ENCODE measurements around the gene TSC22D2. TPM values are rescaled to one million over a fixed set of nuclear protein-coding genes. Genes with fewer than 3 reads are reported as not detected.

Gene TSC22D2
- total and polyA plus RNA-seq, 2 donors (not counting 3 experiments of a cell fraction or from before 2014, with no cell fraction given), result 7.6 to 43.9 TPM

DNA sequence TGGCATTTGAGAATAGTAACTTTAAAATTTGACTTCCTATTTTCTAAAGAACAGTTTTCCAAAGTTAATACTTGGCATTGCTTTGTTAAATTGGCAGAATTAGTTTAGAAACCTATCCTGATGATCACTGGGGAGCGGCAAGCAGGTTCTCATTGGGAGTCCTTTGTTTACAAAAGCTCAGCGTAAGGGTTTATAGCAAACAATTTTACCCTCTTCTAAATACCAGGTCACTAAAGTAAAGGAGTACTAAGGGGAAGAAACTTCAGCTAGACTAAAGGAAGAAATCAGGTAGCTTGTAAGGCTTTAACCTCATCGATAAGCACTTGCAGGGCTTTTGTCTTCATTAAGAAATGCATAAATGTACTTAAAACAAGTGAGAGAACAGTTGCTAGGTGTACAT lies 18.2 kb downstream of the TSC22D2 start:
- FAIRE-seq (no peak), DNase-seq (ENCODE audit: low read depth, low spot score) (no peak)
- Histone ChIP-seq H3K9ac (replicated peaks; ENCODE audit: extremely low read depth, insufficient read depth, low read length) (no peak overlapping the region), H3K9me1 (replicated peaks; ENCODE audit: control insufficient read depth, extremely low read depth, insufficient read depth, low read length) (no peaks in the 10 kb centered on the region), H3K9me3 (replicated peaks; ENCODE audit: control insufficient read depth, insufficient read depth, low read length) (no peaks in the 10 kb centered on the region), H3K36me3 (ENCODE audit: control insufficient read depth in 2 of 2, extremely low read depth in 1 of 2, insufficient read depth in 2 of 2, low read length in 2 of 2) (peaks cover 0 to 13% of the 10 kb centered on the region in 2 experiments), H3K4me2 (ENCODE audit: insufficient read depth, low read length) (no peak overlapping the region), H3K79me2 (ENCODE audit: control insufficient read depth, insufficient read depth, low read length) (peaks cover 96% of the 10 kb centered on the region), H3K4me3 (replicated peaks in 1 of 3; ENCODE audit: insufficient read depth in 1 of 3, low read depth in 1 of 3, low read length in 3 of 3) (no peak overlapping the region), H2AFZ (ENCODE audit: low read depth, low read length) (no peak overlapping the region), H4K20me1 (replicated peaks; ENCODE audit: control insufficient read depth, extremely low read depth, insufficient read depth, low read length) (peaks cover 4% of the 10 kb centered on the region), H3K27me3 (ENCODE audit: control insufficient read depth in 2 of 2, insufficient read depth in 2 of 2, low read length in 2 of 2) (no peaks in the 10 kb centered on the region), H3K27ac (ENCODE audit: insufficient read depth, low read depth, low read length) (no peak overlapping the region), H3K4me1 (ENCODE audit: control insufficient read depth, extremely low read depth, insufficient read depth, low read length) (peaks cover 6% of the 10 kb centered on the region)
- CTCF ChIA-PET, result interaction anchor here (0.7 to 2.2 kb wide), 7 partner anchors 9 to 193 kb away, joined by 3 to 9 read pairs (median 4); no protein-coding TSS in a partner anchor
- intact Hi-C loops (cut with micrococcal nuclease) (no loop called here), dilution Hi-C loops (cut with MboI; ENCODE audit: extremely low pct_ligation_motif_present, low sequenced_read_pairs) (no loop called here)
- no TSS peak for BruUV-seq (replicated peaks)
- TF ChIP-seq GATA2 (IDR thresholded peaks at IDR 0.05; ENCODE audit: insufficient read depth, insufficient read length, low read depth, low read length), result no peak
- TF ChIP-seq EZH2 (IDR thresholded peaks at IDR 0.05; ENCODE audit: borderline replicate concordance, low read depth, low read length, severe bottlenecking), result no peak
- TF ChIP-seq FOS (IDR thresholded peaks at IDR 0.05; ENCODE audit: borderline replicate concordance, insufficient read depth, low read length), result no peak
- TF ChIP-seq JUN (IDR thresholded peaks at IDR 0.05; ENCODE audit: borderline replicate concordance, insufficient read depth, insufficient read length, low read depth), result no peak
- TF ChIP-seq, protein P1, sequence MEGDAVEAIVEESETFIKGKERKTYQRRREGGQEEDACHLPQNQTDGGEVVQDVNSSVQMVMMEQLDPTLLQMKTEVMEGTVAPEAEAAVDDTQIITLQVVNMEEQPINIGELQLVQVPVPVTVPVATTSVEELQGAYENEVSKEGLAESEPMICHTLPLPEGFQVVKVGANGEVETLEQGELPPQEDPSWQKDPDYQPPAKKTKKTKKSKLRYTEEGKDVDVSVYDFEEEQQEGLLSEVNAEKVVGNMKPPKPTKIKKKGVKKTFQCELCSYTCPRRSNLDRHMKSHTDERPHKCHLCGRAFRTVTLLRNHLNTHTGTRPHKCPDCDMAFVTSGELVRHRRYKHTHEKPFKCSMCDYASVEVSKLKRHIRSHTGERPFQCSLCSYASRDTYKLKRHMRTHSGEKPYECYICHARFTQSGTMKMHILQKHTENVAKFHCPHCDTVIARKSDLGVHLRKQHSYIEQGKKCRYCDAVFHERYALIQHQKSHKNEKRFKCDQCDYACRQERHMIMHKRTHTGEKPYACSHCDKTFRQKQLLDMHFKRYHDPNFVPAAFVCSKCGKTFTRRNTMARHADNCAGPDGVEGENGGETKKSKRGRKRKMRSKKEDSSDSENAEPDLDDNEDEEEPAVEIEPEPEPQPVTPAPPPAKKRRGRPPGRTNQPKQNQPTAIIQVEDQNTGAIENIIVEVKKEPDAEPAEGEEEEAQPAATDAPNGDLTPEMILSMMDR (IDR thresholded peaks at IDR 0.05; ENCODE audit: extremely low read depth in 1 of 2, insufficient read depth in 1 of 2, low read depth in 1 of 2, low read length in 2 of 2), result no peak
- no peak for TF ChIP-seq POLR2AphosphoS5 (IDR thresholded peaks at IDR 0.05; ENCODE audit: insufficient read depth, low read depth, low read length)
- TF ChIP-seq MYC (IDR thresholded peaks at IDR 0.05; ENCODE audit: low read depth, low read length), result no peak
- no peak for TF ChIP-seq POLR2A (IDR thresholded peaks at IDR 0.05; ENCODE audit: low read depth, low read length)
- no peak for TF ChIP-seq MAX (IDR thresholded peaks at IDR 0.05; ENCODE audit: insufficient read depth, insufficient read length)
- POLR2A ChIA-PET, result no interaction called here

All from endothelial cell of umbilical vein (primary cell).